T1000 (cell line): ENCODE results near the gene E2F1.
"Not testable (repeated sequence)": the region's sequence is repeated elsewhere in the genome, so short reads cannot be mapped to it uniquely, and the experiment has no call there.

Experiments
- DNase-seq: peaks from one replicate; lab custom pipeline; 2025; ENCODE audit warnings: mixed read lengths; lab: John Stamatoyannopoulos, UW

The E2F1 gene

GRCh38 chr20:33640287-33640686 is 45.9 kb downstream of the E2F1 start:
- no peak for DNase-seq

GRCh38 chr20:33636776-33637175 is 49.4 kb downstream of the E2F1 start:
- no peak for DNase-seq

DNA sequence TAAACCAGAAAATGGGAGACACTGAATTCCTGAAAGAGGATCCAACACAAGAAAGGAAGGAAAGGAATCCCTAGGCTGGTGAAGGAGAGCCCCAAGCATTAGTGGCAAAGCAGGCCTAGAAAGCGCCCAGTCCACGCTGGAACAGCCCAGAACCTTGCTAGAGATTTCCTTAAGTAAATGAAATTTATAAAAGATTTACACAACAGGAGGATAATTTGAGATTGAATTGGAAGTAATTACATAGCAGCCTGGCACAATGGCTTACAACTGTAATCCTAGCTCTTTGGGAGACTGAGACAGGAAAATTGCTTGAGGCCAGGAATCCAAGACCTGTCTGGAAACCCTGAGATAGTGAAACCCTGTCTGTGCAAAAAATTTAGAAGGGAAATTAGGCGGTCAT is 50.8 kb downstream of the E2F1 start:
- no peak for DNase-seq

GRCh38 chr20:33631910-33632309 is 54.3 kb downstream of the E2F1 start:
- not testable (repeated sequence) for DNase-seq

GRCh38 chr20:33630507-33630906 is 55.7 kb downstream of the E2F1 start:
- no peak for DNase-seq

- DNase-seq, result no peak
Measured at GRCh38 chr20:33629979-33630378, 56.2 kb downstream of the E2F1 start.

GRCh38 chr20:33629533-33629932 is 56.7 kb downstream of the E2F1 start:
- no peak for DNase-seq

GRCh38 chr20:33627577-33628216 is 58.5 kb downstream of the E2F1 start:
- no peak for DNase-seq

DNA sequence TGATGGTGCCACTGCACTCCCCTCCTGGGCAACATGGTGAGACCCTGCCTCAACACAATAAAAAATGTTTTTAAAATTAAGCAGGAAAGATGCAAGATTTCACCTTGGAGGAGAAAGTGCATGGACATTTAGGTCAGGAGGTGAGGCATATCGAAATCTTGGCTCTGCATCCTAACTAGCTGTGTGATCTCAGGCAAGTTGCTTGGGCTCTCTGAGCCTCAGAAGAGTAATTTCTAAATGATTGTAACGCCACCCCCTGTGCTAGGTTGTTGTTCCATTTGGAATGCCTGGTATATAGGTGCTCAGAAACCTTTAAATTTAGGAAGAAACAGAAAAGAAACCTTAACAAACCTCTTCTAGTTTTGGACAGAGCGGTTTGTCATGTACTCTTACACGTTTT is 60.0 kb downstream of the E2F1 start:
- DNase-seq, result no peak
